Gastrocnemius medialis (tissue), 4 donors: ENCODE results near the gene PANX1.

Source experiments
- POLR2A ChIP-seq, 2 donors: fragments of 450-650 bp; IDR thresholded peaks; one replicate each; pipeline ENCODE4 v1.6.1; 2017; ENCODE audit warnings: antibody characterized with exemption in 2 of 2, mild to moderate bottlenecking in 2 of 2, moderate library complexity in 2 of 2
- TF ChIP-seq, protein P1 (sequence below), 5 experiments: fragments of 450-650 bp in 3 of 5; fragments of 200-600 bp in 2 of 5; sonication (generic) in 2 of 5; IDR thresholded peaks in 4 of 5; conservative IDR thresholded peaks in 1 of 5; 1 replicate in 4 of 5; 2 replicates in 1 of 5; pipeline ENCODE4 v1.5.1; 2016 to 2019; ENCODE audit warnings: antibody characterized with exemption in 5 of 5, mild to moderate bottlenecking in 3 of 5, moderate library complexity in 3 of 5

DNA sequence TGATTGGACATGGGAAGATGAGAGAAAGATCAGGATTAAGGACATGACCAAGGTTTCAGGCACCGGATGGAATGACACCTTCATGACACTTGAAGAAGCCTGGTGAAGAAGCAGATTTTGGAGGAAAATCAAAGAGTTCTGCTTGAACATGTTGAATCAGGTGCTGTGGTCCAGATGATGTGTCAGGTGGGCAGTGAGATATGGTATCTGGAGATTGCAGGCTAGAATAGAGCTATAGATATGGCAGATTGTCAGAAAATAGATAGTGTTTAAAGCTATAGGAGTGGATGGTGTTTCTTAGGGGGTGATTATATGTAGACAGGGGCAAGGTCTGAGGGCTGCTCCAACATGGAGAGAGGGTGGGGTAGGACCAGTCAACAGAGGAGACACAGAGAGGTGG, 40.2 kb downstream of the PANX1 start:
- no peak for TF ChIP-seq POLR2A (IDR thresholded peaks at IDR 0.05)
- TF ChIP-seq, protein P1, sequence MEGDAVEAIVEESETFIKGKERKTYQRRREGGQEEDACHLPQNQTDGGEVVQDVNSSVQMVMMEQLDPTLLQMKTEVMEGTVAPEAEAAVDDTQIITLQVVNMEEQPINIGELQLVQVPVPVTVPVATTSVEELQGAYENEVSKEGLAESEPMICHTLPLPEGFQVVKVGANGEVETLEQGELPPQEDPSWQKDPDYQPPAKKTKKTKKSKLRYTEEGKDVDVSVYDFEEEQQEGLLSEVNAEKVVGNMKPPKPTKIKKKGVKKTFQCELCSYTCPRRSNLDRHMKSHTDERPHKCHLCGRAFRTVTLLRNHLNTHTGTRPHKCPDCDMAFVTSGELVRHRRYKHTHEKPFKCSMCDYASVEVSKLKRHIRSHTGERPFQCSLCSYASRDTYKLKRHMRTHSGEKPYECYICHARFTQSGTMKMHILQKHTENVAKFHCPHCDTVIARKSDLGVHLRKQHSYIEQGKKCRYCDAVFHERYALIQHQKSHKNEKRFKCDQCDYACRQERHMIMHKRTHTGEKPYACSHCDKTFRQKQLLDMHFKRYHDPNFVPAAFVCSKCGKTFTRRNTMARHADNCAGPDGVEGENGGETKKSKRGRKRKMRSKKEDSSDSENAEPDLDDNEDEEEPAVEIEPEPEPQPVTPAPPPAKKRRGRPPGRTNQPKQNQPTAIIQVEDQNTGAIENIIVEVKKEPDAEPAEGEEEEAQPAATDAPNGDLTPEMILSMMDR (IDR thresholded peaks at IDR 0.05 in 4 of 5, conservative IDR thresholded peaks at IDR 0.05 in 1 of 5): no peak
